SK-N-SH (cell line): ENCODE results near the gene LGI1. TPM values are rescaled to one million over a fixed set of nuclear protein-coding genes. Genes with fewer than 3 reads are reported as not detected.

ENCODE experiments used
- CTCF ChIA-PET: fragments of 300-600, 350-600 bp; formaldehyde crosslinking; extraction: SDS; loops from one replicate; lab custom pipeline; 2021; lab: Yijun Ruan, JAX
- POLR2A ChIA-PET: fragments of 350-600 bp; sonication (Branson Sonifier 250); formaldehyde crosslinking; extraction: SDS; loops from one replicate; lab custom pipeline; 2020; ENCODE audit warnings: antibody characterized with exemption, inconsistent platforms; lab: Yijun Ruan, JAX
- DNase-seq: peaks from one replicate; pipeline ENCODE4 v3.0.0; 2012
- H2AFZ ChIP-seq: fragments of 200-600 bp; sonication (generic); 2 replicates; pipeline ENCODE4 v1.8.1; 2016; ENCODE audit warnings: antibody characterized with exemption, mild to moderate bottlenecking, low read depth
- H3F3A ChIP-seq: fragments of 200-600 bp; sonication (generic); replicated peaks from 2 replicates; pipeline ENCODE3; 2016; ENCODE audit warnings: antibody characterized with exemption, mild to moderate bottlenecking; ENCODE audit not compliant: insufficient read depth
- H3K27ac ChIP-seq, 2 experiments: fragments of 200-500 bp in 1 of 2; fragments of 200-600 bp in 1 of 2; sonication (Bioruptor generic) in 1 of 2; sonication (generic), shearing (Covaris generic) in 1 of 2; 2 replicates each; pipeline versions ENCODE4 v1.5.1 to v1.6.1; 2014 to 2016; ENCODE audit warnings: low read depth in 2 of 2, inconsistent platforms in 1 of 2, low read length in 1 of 2, mild to moderate bottlenecking in 1 of 2, mixed read lengths in 1 of 2
- H3K27me3 ChIP-seq: fragments of 200-600 bp; sonication (generic), shearing (Covaris generic); 2 replicates; pipeline ENCODE4 v1.6.1; 2016; ENCODE audit warnings: mixed run types; ENCODE audit not compliant: insufficient read depth
- H3K36me3 ChIP-seq, 2 experiments: fragments of 200-500 bp in 1 of 2; fragments of 200-600 bp in 1 of 2; sonication (Bioruptor generic) in 1 of 2; sonication (generic) in 1 of 2; replicated peaks in 1 of 2; 2 replicates each; pipeline versions ENCODE3 to v1.5.1; 2014 to 2016; ENCODE audit warnings: low read length in 1 of 2, mild to moderate bottlenecking in 1 of 2; ENCODE audit not compliant: insufficient read depth in 2 of 2, control insufficient read depth in 1 of 2
- H3K4me1 ChIP-seq, 2 experiments: fragments of 200-500 bp in 1 of 2; fragments of 200-600 bp in 1 of 2; sonication (Bioruptor generic) in 1 of 2; sonication (generic), shearing (Covaris generic) in 1 of 2; 2 replicates each; pipeline versions ENCODE4 v1.5.1 to v1.6.1; 2014 to 2016; ENCODE audit warnings: low read depth in 1 of 2, low read length in 1 of 2, mixed run types in 1 of 2; ENCODE audit not compliant: insufficient read depth in 2 of 2, control insufficient read depth in 1 of 2
- H3K4me2 ChIP-seq: fragments of 200-600 bp; sonication (generic), shearing (Covaris generic); 2 replicates; pipeline ENCODE4 v1.6.1; 2017; ENCODE audit warnings: mixed run types
- H3K4me3 ChIP-seq, 2 experiments: fragments of 200-500 bp in 1 of 2; fragments of 200-600 bp in 1 of 2; sonication (Bioruptor generic) in 1 of 2; sonication (generic), shearing (Covaris generic) in 1 of 2; 2 replicates each; pipeline versions ENCODE4 v1.5.1 to v1.8.1; 2014 to 2016; ENCODE audit warnings: low read depth in 2 of 2, inconsistent platforms in 1 of 2, low read length in 1 of 2, mild to moderate bottlenecking in 1 of 2, mixed read lengths in 1 of 2, moderate library complexity in 1 of 2
- H3K79me2 ChIP-seq: fragments of 200-600 bp; sonication (generic); 2 replicates; pipeline ENCODE4 v1.8.1; 2017; ENCODE audit warnings: mild to moderate bottlenecking; ENCODE audit not compliant: insufficient read depth
- H3K9ac ChIP-seq: fragments of 200-600 bp; sonication (generic); 2 replicates; pipeline ENCODE4 v1.6.1; 2017; ENCODE audit warnings: mixed run types
- H3K9me2 ChIP-seq: fragments of 200-600 bp; sonication (generic); 2 replicates; pipeline ENCODE4 v1.6.1; 2017; ENCODE audit warnings: mixed run types
- H3K9me3 ChIP-seq: fragments of 200-600 bp; sonication (generic); 2 replicates; pipeline ENCODE4 v1.6.1; 2017; ENCODE audit warnings: mixed run types, mild to moderate bottlenecking, moderate library complexity
- H4K20me1 ChIP-seq: fragments of 200-600 bp; sonication (generic); 2 replicates; pipeline ENCODE4 v1.6.1; 2017; ENCODE audit warnings: mild to moderate bottlenecking, mixed run types; ENCODE audit not compliant: insufficient read depth
- EP300 ChIP-seq, 2 experiments: IDR thresholded peaks; 2 replicates each; pipeline versions ENCODE4 v1.4.0 to v1.6.1; 2012; ENCODE audit warnings: borderline replicate concordance in 1 of 2, low read depth in 1 of 2, low read length in 1 of 2
- EZH2phosphoT487 ChIP-seq: fragments of 200-600 bp; sonication (generic); IDR thresholded peaks from 2 replicates; pipeline ENCODE4 v1.6.1; 2017; ENCODE audit warnings: low read depth, mixed run types, mild to moderate bottlenecking, antibody characterized with exemption, moderate library complexity, borderline replicate concordance
- GATA2 ChIP-seq: sonication (generic); formaldehyde crosslinking; IDR thresholded peaks from 2 replicates; pipeline ENCODE4 v1.5.0; 2020; ENCODE audit warnings: mild to moderate bottlenecking, missing genetic modification reagents
- IRF3 ChIP-seq: fragments of 150-350 bp; IDR thresholded peaks from 2 replicates; pipeline ENCODE4 v1.6.1; 2016; ENCODE audit warnings: mild to moderate bottlenecking, low read depth, low read length
- JUND ChIP-seq: IDR thresholded peaks from 2 replicates; pipeline ENCODE4 v1.4.0; 2012
- MEF2A ChIP-seq: IDR thresholded peaks from 2 replicates; pipeline ENCODE4 v1.4.0; 2012; ENCODE audit warnings: low read depth, borderline replicate concordance
- PBX3 ChIP-seq: IDR thresholded peaks from 2 replicates; pipeline ENCODE4; 2012
- POLR2AphosphoS5 ChIP-seq: IDR thresholded peaks from 2 replicates; pipeline ENCODE4 v1.6.1; 2012; ENCODE audit warnings: low read depth, low read length
- RFX5 ChIP-seq: IDR thresholded peaks from 2 replicates; pipeline ENCODE4 v1.6.1; 2012; ENCODE audit warnings: mild to moderate bottlenecking, improper control_type of control experiment, low read length
- RXRA ChIP-seq: IDR thresholded peaks from 2 replicates; pipeline ENCODE4 v1.4.0; 2012; ENCODE audit warnings: low read depth, mild to moderate bottlenecking, borderline replicate concordance
- SIN3A ChIP-seq: IDR thresholded peaks from 2 replicates; pipeline ENCODE4 v1.6.1; 2012; ENCODE audit warnings: low read depth, mild to moderate bottlenecking, low read length, moderate library complexity, borderline replicate concordance
- SMC3 ChIP-seq: IDR thresholded peaks from 2 replicates; pipeline ENCODE4 v1.6.1; 2012; ENCODE audit warnings: low read depth, low read length, improper control_type of control experiment
- TEAD4 ChIP-seq: IDR thresholded peaks from 2 replicates; pipeline ENCODE4 v1.4.0; 2012; ENCODE audit warnings: mild to moderate bottlenecking, borderline replicate concordance; ENCODE audit not compliant: insufficient read depth
- USF2 ChIP-seq: fragments of 150-350 bp; IDR thresholded peaks from 2 replicates; pipeline ENCODE4 v1.6.1; 2017; ENCODE audit warnings: antibody characterized with exemption, low read length, low read depth, borderline replicate concordance
- WGBS: methylation state at CpG from one replicate; pipeline ENCODE4 v1.1.6; 2017; ENCODE audit warnings: low lambda C conversion rate; 5-methylcytosine and 5-hydroxymethylcytosine counted together
- polyA plus RNA-seq, 3 experiments: library from polyadenylated mRNA; depleted of rRNA; stranded (reverse); fragments of >200 nt; gene quantifications; 2 replicates each; pipeline ENCODE4 v1.2.3, GENCODE V29; 2012

LGI1 gene
- polyA plus RNA-seq, 1 of the 3 experiments (the other 2 are of a cell fraction) = 0.03 TPM

- no peaks in the 10 kb centered on the region for H3K9me3 ChIP-seq
- no peak overlapping the region for H3K9ac ChIP-seq
- no peak for TF ChIP-seq PBX3
- TF ChIP-seq, all 33 proteins: peak for 0
- POLR2A ChIA-PET = no interaction called here
- CTCF ChIA-PET = interaction anchor here (1.1 kb wide), 1 partner anchor 21 kb away, joined by 3 read pairs; no protein-coding TSS in a partner anchor
- Histone ChIP-seq H4K20me1 (no peaks in the 10 kb centered on the region), H3K36me3 (no peaks in the 10 kb centered on the region), H3K4me2 (no peak overlapping the region), H3K4me1 (no peaks in the 10 kb centered on the region; a peak in 1 of 4 replicates), H3K9me2 (no peaks in the 10 kb centered on the region), H3K79me2 (no peaks in the 10 kb centered on the region), H3K27me3 (peaks cover 3% of the 10 kb centered on the region; the same call in 1 of the 2 replicates), H3K27ac (no peak overlapping the region), H3K4me3 (no peak overlapping the region), H2AFZ (no peak overlapping the region), H3F3A (no peaks in the 10 kb centered on the region)
- no peak for DNase-seq
- 41% methylated on average over 5 of the region's 5 CpGs for WGBS
Observed at GRCh38 chr10:93775356-93775755, 17.6 kb downstream of the LGI1 start.

GRCh38 chr10:93777092-93777491 lies 19.4 kb downstream of the LGI1 start:
- 5% methylated on average over 2 of the region's 2 CpGs for WGBS
- DNase-seq = no peak
- no peak overlapping the region for H3K4me3 ChIP-seq
- ChIA-PET POLR2A (no interaction called here), CTCF (interaction anchor here (0.8 to 1.9 kb wide), 6 partner anchors 10 to 667 kb away, joined by 3 to 6 read pairs (median 3); partner anchors contain the start of gene FRA10AC1)
- no peaks in the 10 kb centered on the region for H3K79me2 ChIP-seq
- TF ChIP-seq RFX5 (no peak), EP300 (IDR thresholded peaks at IDR 0.05; ENCODE audit: borderline replicate concordance in 1 of 2, low read depth in 1 of 2, low read length in 1 of 2) (no peak), TEAD4 (no peak)
- no peaks in the 10 kb centered on the region; a peak in 1 of 4 replicates for H3K4me1 ChIP-seq
- no peaks in the 10 kb centered on the region for H4K20me1 ChIP-seq
- H3K27me3 ChIP-seq = peaks cover 4% of the 10 kb centered on the region; the same call in 1 of the 2 replicates
- no peaks in the 10 kb centered on the region for H3K9me2 ChIP-seq
- no peaks in the 10 kb centered on the region for H3K9me3 ChIP-seq
- no peaks in the 10 kb centered on the region for H3K36me3 ChIP-seq
- H3K4me2 ChIP-seq = no peak overlapping the region
- H3K27ac ChIP-seq = no peak overlapping the region
- no peaks in the 10 kb centered on the region for H3F3A ChIP-seq
- H3K9ac ChIP-seq = no peak overlapping the region
- no peak overlapping the region for H2AFZ ChIP-seq

- Histone ChIP-seq H3K4me2 (no peak overlapping the region), H3K4me3 (no peak overlapping the region), H3K9me3 (no peaks in the 10 kb centered on the region), H4K20me1 (no peaks in the 10 kb centered on the region), H2AFZ (no peak overlapping the region), H3K36me3 (no peaks in the 10 kb centered on the region), H3K4me1 (no peaks in the 10 kb centered on the region), H3K27me3 (peaks cover 4% of the 10 kb centered on the region; the same call in 1 of the 2 replicates), H3K9me2 (no peaks in the 10 kb centered on the region), H3K9ac (no peak overlapping the region), H3K79me2 (no peaks in the 10 kb centered on the region), H3K27ac (no peak overlapping the region), H3F3A (no peaks in the 10 kb centered on the region)
- DNase-seq = no peak
- CTCF ChIA-PET = interaction anchor here (1.3 to 1.4 kb wide), 2 partner anchors 30 to 75 kb away, joined by 3 to 4 read pairs; no protein-coding TSS in a partner anchor
- WGBS = 31% methylated on average over 2 of the region's 2 CpGs
- POLR2A ChIA-PET = no interaction called here
- TF ChIP-seq SMC3 (no peak), RFX5 (no peak), PBX3 (no peak), USF2 (no peak), IRF3 (no peak), TEAD4 (no peak), EZH2phosphoT487 (no peak), RXRA (no peak), EP300 (IDR thresholded peaks at IDR 0.05; ENCODE audit: borderline replicate concordance in 1 of 2, low read depth in 1 of 2, low read length in 1 of 2) (no peak), POLR2AphosphoS5 (no peak), MEF2A (no peak), JUND (no peak), SIN3A (no peak), GATA2 (CRISPR knock-in tag) (no peak)
Observed at GRCh38 chr10:93784059-93784458, 26.3 kb downstream of the LGI1 start.
